ENCODE data around the gene FAM184A. TPM values are rescaled to one million over a fixed set of nuclear protein-coding genes. Genes with fewer than 3 reads are reported as not detected.

Gene FAM184A
- total RNA-seq, 2 donors from 2014 or later = 205 to 216 TPM

DNA sequence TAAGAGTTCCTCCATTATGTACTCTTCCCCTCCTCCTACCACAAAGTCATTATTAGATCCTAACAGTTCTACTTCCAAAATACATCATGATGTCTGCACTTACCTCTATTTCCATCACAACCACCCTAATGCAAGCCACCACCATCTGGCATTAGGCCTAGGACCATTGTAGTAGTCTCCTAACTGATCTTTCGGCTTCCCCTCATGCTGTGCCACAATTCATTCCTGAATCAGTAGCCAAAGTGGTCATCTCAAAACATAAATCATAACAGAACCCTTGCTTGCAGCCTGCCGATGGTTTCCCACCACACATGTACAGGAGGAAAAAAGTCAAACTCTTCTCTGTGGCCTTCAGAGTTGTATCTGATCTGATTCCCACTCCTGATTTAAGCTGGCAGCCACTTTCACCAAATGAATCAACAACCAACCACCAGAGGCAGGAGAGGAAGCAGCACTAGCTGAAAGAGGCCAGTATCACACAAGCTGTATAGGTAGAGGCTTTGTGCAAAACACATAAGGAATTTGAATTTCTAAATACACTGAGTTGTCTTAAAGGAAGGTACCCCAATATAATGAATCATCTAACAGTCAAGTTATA lies 26.1 kb downstream of the FAM184A start:
- H3K4me3 Mint-ChIP-seq = no peak overlapping the region
- H3K27ac Mint-ChIP-seq = peak overlapping the region; percentile 33
- H3K4me1 Mint-ChIP-seq = peaks cover 32% of the 10 kb centered on the region
- WGBS, 2 experiments (ENCODE audit: insufficient coverage in 1 of 2, insufficient read length in 1 of 2) = 93 to 94% methylated on average over 2 of the region's 2 CpGs
- H3K9me3 Mint-ChIP-seq = peaks cover 9% of the 10 kb centered on the region
- Histone ChIP-seq H3K27me3 (ENCODE audit: control insufficient read depth, insufficient read depth, low read length, poor library complexity, severe bottlenecking) (no peaks in the 10 kb centered on the region), H3K9me3 (ENCODE audit: control insufficient read depth, low read length) (peaks cover 22% of the 10 kb centered on the region), H3K4me1 (ENCODE audit: control insufficient read depth, insufficient read depth, low read length) (peaks cover 7% of the 10 kb centered on the region), H3K9ac (ENCODE audit: extremely low read depth, low read length, poor library complexity, severe bottlenecking) (no peak overlapping the region), H3K27ac (ENCODE audit: low read depth, low read length) (no peak overlapping the region), H3K36me3 (ENCODE audit: control insufficient read depth, insufficient read depth, low read length) (peaks cover 42% of the 10 kb centered on the region), H3K4me3 (ENCODE audit: low read length) (no peak overlapping the region)
- TF ChIP-seq, protein P1, sequence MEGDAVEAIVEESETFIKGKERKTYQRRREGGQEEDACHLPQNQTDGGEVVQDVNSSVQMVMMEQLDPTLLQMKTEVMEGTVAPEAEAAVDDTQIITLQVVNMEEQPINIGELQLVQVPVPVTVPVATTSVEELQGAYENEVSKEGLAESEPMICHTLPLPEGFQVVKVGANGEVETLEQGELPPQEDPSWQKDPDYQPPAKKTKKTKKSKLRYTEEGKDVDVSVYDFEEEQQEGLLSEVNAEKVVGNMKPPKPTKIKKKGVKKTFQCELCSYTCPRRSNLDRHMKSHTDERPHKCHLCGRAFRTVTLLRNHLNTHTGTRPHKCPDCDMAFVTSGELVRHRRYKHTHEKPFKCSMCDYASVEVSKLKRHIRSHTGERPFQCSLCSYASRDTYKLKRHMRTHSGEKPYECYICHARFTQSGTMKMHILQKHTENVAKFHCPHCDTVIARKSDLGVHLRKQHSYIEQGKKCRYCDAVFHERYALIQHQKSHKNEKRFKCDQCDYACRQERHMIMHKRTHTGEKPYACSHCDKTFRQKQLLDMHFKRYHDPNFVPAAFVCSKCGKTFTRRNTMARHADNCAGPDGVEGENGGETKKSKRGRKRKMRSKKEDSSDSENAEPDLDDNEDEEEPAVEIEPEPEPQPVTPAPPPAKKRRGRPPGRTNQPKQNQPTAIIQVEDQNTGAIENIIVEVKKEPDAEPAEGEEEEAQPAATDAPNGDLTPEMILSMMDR (conservative IDR thresholded peaks at IDR 0.05) = peak; percentile 55
- DNase-seq = no peak
- H3K27me3 Mint-ChIP-seq (ENCODE audit: insufficient read depth) = no peaks in the 10 kb centered on the region
- H3K36me3 Mint-ChIP-seq (ENCODE audit: low read depth) = peaks cover 61% of the 10 kb centered on the region

DNA sequence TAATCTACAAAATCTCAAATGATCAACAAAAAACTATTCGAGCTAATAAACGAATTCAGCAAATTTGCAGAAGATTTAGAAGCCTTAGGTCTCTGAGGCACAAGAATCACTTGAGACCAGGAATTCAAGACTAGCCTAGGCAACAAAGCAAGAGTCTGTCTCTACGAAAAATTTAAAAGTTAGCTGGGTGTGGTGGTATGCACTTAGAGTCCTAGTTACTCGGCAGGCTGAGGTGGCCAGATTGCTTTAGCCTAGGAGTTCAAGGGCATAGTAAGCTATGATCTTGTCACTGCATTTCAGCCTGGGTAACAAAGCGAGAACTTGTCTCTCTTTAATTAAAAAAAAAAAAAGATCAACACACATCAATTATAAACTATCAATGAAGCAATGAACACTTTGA lies 34.2 kb downstream of the FAM184A start:
- no peak overlapping the region for H3K4me3 Mint-ChIP-seq
- peaks cover 62% of the 10 kb centered on the region for H3K4me1 Mint-ChIP-seq
- H3K36me3 ChIP-seq (ENCODE audit: control insufficient read depth, insufficient read depth, low read length) = peaks cover 37% of the 10 kb centered on the region
- no peaks in the 10 kb centered on the region for H3K27me3 ChIP-seq (ENCODE audit: control insufficient read depth, insufficient read depth, low read length, poor library complexity, severe bottlenecking)
- H3K9me3 ChIP-seq (ENCODE audit: control insufficient read depth, low read length) = no peaks in the 10 kb centered on the region
- peak overlapping the region; percentile 8 for H3K4me3 ChIP-seq (ENCODE audit: low read length)
- peak overlapping the region; percentile 29 for H3K27ac Mint-ChIP-seq
- H3K27ac ChIP-seq (ENCODE audit: low read depth, low read length) = no peak overlapping the region
- H3K27me3 Mint-ChIP-seq (ENCODE audit: insufficient read depth) = no peaks in the 10 kb centered on the region
- H3K4me1 ChIP-seq (ENCODE audit: control insufficient read depth, insufficient read depth, low read length) = peaks cover 22% of the 10 kb centered on the region
- no peak for DNase-seq
- 86 to 92% methylated on average over 5 of the region's 5 CpGs for WGBS, 2 experiments (ENCODE audit: insufficient coverage in 1 of 2, insufficient read length in 1 of 2)
- H3K9me3 Mint-ChIP-seq = no peaks in the 10 kb centered on the region
- peaks cover 24% of the 10 kb centered on the region for H3K36me3 Mint-ChIP-seq (ENCODE audit: low read depth)
- TF ChIP-seq, protein P1 (conservative IDR thresholded peaks at IDR 0.05) = no peak
- no peak overlapping the region for H3K9ac ChIP-seq (ENCODE audit: extremely low read depth, low read length, poor library complexity, severe bottlenecking)

DNA sequence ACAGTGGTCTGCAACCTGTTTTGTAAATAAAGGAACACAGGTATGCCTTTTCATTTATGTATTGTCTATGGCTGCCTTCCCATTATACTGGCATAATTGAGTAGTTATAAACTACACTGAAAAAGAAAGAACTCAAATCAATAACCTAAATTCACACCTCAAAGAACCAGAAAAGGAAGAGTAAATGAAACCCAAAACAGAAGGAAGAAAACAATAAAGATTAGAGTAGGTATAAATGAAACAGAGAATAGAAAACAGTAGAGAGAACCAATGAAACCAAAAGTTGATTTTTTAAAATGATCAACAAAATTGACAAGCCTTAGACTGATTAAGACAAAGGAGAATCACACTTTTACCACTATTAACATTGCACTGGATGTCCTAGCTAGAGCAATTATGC lies 34.7 kb downstream of the FAM184A start:
- no peak for DNase-seq
- H3K27ac Mint-ChIP-seq = no peak overlapping the region
- Histone ChIP-seq H3K27me3 (ENCODE audit: control insufficient read depth, insufficient read depth, low read length, poor library complexity, severe bottlenecking) (no peaks in the 10 kb centered on the region), H3K9ac (ENCODE audit: extremely low read depth, low read length, poor library complexity, severe bottlenecking) (no peak overlapping the region), H3K9me3 (ENCODE audit: control insufficient read depth, low read length) (no peaks in the 10 kb centered on the region), H3K4me3 (ENCODE audit: low read length) (no peak overlapping the region), H3K36me3 (ENCODE audit: control insufficient read depth, insufficient read depth, low read length) (peaks cover 37% of the 10 kb centered on the region), H3K27ac (ENCODE audit: low read depth, low read length) (no peak overlapping the region), H3K4me1 (ENCODE audit: control insufficient read depth, insufficient read depth, low read length) (peaks cover 26% of the 10 kb centered on the region)
- no peaks in the 10 kb centered on the region for H3K27me3 Mint-ChIP-seq (ENCODE audit: insufficient read depth)
- TF ChIP-seq, protein P1 (conservative IDR thresholded peaks at IDR 0.05) = no peak
- peaks cover 21% of the 10 kb centered on the region for H3K36me3 Mint-ChIP-seq (ENCODE audit: low read depth)
- no peak overlapping the region for H3K4me3 Mint-ChIP-seq
- peaks cover 67% of the 10 kb centered on the region for H3K4me1 Mint-ChIP-seq
- no peaks in the 10 kb centered on the region for H3K9me3 Mint-ChIP-seq

Data from endodermal cell (in vitro differentiated cells).